NOMO-1 treated with dmso at 0.1 percent for 144 hours (cell line): Measurements from ENCODE around the gene MYO7B.

Experiments used
- DNase-seq: peaks from one replicate; lab custom pipeline; 2025; ENCODE audit not compliant: unreplicated experiment; lab: John Stamatoyannopoulos, UW

MYO7B gene

DNA sequence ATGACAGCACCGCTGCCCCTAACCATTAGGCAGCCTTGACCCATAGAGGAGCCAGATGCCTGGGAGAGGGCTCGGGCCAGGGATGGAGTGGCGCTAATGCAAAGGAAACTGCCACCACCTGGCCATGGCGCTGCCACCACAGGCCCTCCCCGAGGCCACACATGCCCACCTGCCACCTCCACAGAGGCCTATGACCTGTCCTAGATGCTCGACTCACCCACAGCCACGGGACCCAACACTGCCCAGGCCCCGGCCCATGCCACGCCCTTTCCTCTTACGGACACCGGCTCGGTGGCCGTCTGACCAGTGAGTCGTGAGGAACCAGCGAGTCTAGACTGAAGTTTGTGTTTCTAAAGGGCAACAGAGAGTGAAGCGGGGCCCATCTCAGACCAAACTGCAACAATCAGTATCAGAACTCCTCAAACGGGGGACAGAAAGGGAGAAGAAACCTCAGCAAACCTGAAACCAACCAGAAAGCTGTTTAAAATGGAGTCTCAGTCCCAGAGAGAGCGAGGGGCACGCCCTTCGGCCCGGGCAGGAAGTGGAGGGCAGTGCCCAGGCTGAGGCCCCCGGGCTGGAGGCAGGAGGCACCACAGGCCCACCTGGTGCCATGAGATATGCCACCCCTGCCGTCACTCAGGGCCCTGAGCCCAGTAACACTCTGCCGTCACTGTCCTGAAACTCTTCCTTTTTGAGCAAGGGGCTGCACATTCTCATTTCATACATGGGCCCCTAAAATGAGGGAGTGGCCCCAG lies 111.2 kb downstream of the MYO7B start:
- no peak for DNase-seq

DNA sequence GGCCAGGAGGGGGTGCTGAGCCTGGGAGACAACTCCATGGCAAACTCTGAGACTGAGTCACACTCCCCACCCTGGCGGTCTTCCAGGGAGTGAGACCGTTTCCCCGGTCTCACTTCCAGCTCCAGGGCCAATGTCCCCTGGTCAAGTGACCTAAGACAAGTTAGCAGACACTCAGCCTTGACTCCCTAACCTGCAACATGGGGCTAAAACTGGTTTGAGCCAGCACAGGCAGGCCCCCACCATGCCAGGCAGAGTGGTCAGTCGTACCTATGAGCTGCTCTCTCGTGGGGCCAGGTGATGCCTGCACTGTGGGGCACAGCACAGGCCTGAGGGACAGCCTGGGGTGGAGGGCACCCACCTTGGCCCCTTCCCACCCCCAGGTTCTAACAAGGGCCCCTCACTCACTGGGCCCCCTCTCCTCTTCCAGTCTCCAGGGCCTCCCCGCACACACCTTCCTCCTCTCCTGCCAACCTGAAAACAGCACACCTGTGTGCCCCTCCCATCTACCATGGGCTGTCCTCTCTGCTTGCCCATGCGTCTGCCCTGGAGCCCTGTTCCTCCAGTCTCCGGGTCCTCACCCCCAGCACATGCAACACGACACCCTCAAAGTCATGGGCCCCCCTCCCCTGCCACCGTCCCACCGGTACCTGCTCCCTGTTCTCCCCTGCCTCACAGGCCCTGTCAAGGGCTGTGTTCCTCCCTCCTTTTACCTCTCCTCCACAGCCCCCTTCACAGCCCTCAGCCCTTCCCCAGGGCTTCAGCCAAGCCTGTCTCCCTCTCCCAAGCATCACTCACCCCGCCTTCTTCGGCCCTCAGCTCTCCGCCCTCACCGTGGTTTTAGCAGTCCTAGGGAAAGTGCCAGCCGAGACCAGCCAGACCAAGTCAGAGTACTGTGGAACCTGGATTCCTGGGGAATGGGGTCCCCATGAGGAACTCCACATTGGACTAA lies 112.0 kb downstream of the MYO7B start:
- DNase-seq = no peak

DNA sequence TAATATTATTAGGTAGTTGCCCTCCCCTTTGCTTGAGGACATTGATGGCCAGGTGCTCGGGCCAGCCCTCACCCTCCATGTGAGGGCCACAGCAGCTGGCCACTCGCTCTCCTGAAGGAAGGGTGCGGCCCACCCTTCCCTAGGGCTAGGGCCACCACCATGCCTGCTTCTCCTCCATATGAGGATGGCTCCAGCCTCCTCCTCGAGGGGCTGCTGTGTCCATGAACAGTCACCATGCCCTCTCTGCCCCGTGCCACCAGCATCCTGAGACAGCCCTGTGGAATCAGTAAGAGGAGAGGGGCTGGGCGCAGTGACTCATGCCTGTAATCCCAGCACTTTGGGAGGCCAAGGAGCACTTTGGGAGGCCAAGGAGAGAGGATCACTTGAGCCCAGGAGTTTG lies 112.8 kb downstream of the MYO7B start:
- no peak for DNase-seq

DNA sequence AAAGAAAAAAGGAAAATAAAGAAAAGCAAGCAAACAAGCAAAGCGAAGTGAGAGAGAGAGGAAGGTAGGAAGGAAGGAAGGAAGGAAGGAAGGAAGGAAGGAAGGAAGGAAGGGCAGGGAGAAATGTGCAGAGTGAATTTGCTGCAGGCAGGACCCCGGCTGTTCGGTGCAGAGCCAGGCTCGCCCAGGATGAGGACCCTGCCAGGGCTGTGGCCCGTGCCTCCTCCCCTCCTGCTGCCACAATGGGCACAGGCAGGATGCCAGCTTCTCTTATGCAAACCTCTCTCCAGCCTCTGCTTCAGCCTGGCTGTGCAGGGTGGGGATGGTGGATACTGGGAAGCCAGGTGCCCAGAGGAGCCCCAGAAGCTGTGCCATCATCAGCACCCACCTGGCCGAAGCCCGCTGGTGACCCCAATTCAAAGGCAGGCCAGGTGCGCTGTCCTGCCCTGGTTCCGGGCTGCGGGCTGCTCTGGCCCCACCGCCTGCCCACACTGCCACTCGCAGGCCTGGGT lies 113.7 kb downstream of the MYO7B start:
- no peak for DNase-seq

DNA sequence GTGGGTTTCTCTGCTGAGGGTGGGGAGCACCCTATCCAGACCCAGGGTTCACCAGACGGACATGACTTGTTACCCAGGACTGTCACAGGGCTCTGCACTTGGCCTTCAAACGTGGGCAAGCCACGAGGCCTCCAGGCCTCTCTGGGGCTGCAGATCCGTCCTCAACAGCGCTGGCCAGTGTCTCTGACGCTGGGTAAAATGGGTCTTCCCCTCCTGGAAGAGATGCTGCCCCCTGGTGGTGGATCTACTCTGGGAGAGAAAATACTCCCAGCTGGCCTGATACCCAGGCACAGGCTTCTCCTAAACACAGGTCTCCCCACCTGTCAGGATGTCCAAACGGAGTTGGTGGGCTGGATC lies 114.2 kb downstream of the MYO7B start:
- peak; percentile 26 for DNase-seq

DNA sequence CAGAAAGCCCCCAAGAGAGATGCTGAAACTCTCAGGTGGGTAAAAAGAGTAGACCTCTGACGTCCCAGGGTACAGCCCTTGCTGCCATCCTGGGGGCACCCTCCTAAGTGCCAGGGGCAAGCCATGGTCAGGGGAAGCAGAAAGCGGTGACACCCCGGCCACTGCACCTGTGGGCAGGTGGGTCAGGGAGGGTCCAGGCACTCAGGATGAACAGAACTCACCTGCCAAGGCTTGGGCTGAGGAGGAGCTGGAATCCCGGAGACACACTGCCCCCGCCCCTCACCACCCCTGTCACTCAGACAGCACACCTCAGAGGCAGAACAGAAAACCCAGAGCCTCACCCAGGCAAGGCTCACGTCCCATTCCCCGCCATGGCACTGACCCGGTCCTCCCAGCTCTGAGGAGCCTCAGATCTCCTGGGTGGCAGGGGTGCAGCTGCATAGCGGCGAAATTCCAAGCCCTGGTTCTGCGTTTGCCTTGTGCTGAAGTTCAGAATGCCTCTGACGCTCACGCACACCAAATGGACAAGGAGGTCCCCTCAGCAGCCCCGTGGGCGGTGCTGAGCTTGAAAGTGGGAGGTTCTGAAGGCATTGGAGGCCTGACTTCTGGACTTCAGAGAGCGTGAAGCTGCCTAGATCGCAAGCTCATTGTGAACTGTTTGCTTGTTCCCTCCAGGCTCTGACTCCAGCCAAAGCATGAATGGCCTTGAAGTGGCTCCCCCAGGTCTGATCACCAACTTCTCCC lies 114.7 kb downstream of the MYO7B start:
- no peak for DNase-seq

DNA sequence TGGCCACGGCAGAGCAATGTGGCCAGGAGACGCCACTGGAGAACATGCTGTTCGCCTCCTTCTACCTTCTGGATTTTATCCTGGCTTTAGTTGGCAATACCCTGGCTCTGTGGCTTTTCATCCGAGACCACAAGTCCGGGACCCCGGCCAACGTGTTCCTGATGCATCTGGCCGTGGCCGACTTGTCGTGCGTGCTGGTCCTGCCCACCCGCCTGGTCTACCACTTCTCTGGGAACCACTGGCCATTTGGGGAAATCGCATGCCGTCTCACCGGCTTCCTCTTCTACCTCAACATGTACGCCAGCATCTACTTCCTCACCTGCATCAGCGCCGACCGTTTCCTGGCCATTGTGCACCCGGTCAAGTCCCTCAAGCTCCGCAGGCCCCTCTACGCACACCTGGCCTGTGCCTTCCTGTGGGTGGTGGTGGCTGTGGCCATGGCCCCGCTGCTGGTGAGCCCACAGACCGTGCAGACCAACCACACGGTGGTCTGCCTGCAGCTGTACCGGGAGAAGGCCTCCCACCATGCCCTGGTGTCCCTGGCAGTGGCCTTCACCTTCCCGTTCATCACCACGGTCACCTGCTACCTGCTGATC lies 115.4 kb downstream of the MYO7B start:
- no peak for DNase-seq

DNA sequence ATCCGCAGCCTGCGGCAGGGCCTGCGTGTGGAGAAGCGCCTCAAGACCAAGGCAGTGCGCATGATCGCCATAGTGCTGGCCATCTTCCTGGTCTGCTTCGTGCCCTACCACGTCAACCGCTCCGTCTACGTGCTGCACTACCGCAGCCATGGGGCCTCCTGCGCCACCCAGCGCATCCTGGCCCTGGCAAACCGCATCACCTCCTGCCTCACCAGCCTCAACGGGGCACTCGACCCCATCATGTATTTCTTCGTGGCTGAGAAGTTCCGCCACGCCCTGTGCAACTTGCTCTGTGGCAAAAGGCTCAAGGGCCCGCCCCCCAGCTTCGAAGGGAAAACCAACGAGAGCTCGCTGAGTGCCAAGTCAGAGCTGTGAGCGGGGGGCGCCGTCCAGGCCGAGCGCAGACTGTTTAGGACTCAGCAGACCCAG lies 115.9 kb downstream of the MYO7B start:
- DNase-seq = no peak

DNA sequence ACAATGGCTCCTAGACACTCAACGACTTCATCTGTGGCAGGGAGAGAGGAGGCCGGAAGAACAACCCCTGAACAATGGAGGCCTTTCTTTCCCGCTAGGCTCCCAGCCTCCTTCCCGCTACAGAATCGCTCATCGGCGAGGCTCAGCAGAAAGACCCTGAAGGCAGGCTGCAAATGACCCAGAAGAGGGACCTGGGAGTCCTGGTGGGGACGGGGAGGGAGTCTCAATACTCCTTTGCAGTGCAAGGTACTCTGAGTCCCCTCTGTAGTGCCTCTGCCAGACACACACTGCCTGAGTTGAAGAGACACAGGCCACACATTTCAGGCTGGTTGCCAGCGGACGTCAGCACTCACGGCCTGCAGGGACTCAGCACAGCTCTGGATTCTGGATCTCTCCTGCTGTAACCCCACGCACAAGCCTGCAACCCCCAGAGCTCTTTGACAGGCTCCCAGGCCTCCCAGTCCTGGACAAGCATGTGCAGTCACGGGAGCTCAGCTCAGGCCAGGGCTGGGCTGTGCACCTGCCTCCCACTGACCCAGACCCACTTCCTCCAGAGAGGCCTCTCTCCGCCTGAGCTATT lies 116.6 kb downstream of the MYO7B start:
- no peak for DNase-seq

DNA sequence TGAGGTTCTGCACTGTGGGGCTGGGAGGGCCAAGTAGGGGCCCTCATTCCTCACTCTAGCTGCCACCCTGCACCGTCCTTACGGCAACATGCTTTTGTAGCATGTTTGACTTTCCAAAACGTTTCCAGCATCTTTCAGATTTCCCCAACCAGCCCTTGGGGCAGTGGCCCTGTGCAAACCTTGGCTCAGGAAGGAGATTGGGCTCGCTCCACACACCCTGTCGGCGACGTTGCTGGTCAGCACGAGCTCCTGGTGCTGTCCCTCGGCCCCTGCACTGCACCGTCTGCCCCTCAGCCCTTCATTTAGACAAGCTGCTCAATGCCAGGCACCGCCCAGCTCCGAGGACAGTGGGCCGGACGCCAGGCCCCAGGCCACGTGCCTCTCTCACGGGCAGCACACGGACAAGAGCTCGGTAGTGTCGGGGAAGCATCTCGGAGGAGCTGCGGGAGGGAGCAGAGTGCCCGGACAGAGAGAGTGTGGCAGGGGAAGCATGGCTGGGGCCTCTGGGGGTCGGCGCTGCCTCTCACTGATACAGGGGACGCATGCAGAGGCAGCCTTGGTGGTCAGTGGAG lies 117.4 kb downstream of the MYO7B start:
- DNase-seq = no peak

DNA sequence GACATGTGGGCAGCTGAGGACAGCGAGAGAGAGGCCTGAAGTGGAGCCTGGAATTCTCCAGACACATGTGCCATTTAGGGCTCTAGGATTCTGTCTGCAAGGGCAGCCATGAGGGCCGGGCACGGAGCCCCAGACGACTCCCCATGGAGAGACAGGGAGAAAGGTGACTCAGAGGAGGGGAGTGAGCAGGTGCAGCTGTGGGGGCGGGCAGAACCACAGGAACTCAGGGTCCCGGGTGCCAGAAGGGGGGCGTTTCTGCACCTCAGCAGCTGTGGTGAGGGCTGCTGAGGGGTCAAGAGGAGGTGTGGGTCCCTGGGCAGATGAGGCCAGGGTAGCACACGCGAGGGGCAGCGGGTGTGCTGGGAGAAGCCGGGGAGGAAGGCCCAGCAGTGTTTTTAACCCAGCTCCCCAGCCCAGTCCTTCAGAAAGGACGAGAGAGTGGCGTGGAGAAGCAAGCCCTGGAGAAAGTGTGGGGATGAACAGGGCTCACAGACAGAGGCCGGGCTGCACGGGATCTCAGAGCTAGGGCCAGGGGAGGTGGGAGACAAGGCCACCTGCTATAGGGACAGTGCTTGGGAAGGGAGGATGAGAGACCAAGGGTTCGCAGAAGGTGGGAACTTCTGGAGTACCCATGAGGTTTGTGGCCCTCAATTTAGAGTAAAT lies 118.1 kb downstream of the MYO7B start:
- DNase-seq = no peak

DNA sequence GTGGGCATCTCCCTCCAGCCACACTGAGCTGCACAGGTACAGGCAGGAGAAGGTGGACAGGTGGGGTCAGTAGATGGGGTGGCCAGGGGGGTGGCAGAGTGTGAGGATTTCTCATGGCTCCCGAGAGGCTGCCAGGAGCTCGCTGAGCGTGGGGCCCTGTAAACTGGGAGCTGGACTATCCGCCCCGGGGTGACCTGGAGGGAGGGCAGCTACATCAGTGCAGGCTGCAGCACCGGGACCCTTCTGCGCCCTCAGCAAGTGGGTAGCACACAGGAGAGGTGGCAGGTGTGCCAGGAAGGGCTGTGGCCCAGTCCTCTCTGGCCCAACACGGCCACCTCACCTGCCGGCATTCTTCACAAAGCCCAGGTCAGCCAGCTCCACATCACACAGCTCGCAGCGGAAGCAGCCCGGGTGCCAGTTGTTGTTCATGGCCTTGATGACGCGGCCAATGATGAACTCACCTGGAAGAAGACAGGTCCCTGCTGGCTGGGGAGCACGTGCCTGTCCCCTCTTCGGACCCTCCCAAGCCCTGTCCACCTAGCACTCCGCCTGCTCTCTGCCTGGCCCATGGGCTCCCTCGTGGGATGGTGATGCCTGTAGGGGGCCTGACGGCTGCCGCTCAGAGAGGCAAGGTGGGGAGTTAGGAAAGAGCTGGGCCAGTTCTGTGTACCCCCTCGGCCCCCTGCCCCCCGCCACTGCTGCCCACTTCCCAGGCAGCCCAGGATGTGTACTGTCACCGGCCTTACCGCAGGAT lies 118.8 kb downstream of the MYO7B start:
- DNase-seq = no peak

DNA sequence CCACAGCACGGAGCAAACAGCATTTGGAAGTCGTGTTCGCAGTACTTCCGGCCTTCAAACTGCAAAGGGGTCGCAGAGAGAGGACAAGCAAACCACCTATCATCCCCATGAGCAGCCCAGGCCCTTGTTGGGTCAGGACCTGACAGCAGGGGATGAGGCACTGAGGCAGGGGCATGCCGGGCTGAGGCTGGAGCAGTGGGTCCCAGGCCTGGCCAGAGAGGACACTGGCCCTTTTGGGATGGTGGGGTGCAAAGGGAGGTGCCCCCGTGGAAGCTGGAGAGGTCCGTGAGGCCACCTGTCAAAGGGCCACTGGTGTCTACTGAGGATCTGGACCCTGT lies 119.3 kb downstream of the MYO7B start:
- DNase-seq = no peak

DNA sequence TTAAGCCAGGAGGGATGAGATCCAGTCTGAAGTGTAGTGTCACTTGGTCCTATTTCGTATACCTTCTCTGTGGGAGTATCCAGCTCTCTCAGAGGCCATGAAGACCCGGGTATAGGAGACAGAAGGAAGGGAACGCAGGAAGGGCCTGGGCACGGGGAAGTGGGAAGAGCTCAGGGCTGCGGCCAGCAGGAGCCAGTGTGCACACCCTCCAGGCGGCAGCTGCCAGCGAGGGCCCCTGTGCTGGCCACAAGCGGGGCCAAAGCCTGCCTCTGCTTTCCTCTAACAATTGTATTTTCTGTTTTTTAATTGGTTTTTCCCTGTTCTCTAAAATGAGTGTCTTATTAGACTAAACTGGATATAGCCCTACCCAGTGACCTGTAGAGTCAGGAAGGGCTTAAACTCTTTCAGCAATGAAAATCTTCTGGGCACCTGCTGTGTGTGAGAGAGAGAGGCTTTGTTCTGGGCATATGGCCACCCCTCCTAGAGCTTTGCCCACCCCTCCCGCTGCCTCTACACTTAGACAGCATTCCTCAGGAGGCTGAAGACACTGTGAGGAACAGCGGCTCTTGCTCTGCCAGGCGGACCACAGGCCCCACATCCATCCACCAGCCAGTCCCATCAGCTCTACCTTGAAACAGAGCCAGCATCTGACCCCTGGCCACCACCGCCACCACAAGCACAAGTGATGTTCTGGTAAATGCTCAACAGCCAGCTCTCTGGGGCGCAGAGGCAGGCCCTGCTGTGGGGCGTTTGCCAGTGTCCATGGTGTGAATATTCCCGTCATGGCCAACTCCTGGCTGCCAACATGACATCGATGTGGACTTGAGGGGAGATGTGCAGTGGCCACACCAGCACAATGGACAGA lies 120.0 kb downstream of the MYO7B start:
- DNase-seq = no peak

DNA sequence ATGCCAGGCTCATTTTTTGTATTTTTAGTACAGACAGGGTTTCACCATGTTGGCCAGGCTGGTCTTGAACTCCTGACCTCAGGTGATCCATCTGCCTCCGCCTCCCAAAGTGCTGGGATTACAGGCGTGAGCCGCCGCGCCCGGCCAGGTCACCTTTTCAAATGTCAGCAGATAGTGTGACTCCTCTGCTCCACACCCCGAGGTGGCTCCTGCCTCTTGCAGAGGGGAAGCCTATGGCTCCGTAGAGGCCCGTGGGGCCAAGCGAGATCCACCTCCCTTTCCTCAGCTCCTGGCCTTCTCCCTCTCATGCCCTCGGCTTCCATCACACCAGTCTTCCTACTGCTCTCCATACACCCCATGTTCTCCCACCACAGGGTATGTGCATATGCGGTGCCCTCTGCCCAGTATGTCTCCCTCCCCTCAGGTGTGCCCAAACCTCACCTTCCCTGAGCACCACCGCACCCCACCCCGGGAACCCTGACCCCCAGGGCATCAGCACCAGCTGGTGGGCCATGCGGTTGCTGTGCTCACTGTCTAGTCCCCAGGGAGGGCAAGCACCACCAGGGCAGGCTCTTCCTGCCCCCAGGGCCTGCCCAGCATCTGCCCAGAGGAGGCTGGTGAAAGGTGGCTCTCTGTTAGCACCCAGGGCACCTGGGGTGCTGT lies 121.2 kb downstream of the MYO7B start:
- no peak for DNase-seq

DNA sequence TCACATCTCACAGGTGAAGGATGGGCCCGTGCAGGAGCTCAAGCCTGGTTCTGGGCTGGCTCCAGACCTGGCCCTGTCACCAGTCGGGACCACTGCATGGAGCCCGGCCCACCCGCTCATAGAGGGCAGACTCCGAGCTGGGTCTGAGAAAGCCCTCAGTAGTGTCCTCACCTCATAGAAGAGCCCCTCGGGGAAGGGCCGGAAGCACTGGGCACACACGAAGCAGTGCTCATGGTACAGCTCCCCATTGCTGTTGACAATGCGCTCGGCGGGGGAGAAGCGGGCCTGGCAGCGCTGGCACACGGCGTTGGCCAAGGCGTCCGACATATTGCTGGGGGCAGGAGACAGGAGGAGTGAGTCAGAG lies 121.7 kb downstream of the MYO7B start:
- no peak for DNase-seq

DNA sequence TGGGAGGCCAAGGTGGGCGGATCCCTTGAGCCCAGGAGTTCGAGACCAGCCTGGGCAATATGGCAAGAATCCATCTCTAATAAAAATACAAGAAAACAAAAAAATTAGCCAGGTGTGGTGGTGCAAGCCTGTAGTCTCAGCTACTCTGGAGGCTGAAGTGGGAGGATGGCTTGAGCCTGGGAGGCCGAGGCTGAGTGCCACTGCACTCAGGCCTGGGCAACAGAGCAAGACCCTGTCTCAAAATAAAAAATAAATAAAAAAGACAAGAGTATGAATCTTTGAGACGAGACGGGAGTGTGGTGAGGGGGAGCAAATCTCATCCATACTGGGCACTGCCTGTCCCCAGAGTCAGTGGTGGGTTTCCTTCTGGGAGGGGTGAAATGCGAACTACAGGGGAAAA lies 122.7 kb downstream of the MYO7B start:
- no peak for DNase-seq
